GM12872 (cell line): ENCODE measurements around the gene CPN2.

Source experiments
- CTCF ChIP-seq: IDR thresholded peaks from 3 replicates; pipeline ENCODE4 v1.5.1; 2011; ENCODE audit warnings: low read depth, mild to moderate bottlenecking, low read length, moderate library complexity; ENCODE audit not compliant: insufficient read depth

The CPN2 gene

DNA sequence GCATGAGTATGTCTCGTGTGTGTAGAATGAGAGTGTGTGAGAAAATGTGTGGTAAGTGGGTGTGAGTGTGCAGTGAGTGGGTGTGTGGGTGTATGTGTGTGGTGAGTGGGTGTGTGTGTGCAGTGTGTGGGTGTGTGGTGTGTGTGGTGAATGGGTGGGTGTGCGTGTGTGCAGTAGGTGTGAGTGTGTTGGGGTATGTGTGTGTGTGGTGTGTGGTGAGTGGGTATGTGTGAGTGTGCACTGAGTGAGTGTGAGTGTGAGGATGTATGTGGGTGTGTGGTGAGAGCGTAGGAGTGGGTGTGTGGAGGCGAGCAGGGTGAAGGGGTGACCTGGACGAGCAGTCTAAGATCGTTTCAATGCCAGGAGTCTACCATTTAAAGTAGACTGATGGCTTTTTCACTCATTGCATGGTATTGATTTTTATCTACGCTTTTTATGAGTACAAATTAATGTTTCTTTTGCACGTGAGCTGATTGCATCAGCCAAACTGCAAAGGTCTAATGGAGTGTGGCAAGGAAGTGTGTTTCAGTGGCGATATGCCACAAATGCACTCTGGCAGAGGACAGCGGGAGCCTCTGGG lies 1.6 kb upstream of the CPN2 start:
- no peak for TF ChIP-seq CTCF

DNA sequence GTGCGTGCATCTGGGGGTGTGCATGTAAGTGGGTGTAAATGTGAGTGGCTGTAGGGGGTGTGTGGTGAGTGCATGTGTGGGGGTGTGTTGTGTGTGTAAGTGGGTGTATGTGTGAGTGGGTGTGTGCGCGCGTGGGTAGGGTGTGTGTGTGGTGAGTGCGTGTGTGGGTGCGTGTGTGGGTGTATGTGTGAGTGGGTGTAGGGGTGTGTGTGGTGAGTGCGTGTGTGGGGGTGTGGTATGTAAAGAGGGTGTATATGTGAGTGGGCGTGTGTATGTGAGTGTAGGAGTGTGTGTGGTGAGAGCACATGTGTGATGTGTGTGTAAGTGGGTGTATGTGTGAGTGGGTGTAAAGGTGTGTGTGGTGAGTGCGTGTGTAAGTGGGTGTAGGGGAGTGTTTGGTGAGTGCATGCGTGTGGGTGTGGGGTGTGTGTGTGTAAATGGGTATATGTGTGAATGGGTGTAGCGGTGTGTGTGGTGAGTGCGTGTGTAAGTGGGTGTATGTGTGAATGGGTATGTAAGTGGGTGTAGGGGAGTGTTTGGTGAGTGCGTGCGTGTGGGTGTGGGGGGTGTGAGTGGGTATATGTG lies 916 bp upstream of the CPN2 start:
- TF ChIP-seq CTCF, result no peak

DNA sequence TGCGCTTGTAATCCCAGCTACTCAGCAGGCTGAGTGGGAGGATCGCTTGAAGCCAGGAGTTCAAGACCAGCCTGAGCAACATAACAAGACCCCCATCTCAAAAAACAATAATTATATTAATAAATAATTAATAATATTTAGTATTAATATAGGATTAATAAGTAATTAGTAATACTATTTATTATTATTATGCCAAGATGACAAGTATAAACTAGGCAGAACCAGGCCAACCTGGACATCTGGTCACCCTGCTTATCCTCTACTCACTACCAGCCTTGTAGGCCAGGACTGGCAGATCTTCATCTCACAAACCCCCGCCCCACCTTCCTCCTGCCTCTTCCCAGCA lies 429 bp downstream of the CPN2 start:
- no peak for TF ChIP-seq CTCF

- TF ChIP-seq CTCF, result no peak
Observed at GRCh38 chr3:194348354-194348753, 2.8 kb downstream of the CPN2 start.

DNA sequence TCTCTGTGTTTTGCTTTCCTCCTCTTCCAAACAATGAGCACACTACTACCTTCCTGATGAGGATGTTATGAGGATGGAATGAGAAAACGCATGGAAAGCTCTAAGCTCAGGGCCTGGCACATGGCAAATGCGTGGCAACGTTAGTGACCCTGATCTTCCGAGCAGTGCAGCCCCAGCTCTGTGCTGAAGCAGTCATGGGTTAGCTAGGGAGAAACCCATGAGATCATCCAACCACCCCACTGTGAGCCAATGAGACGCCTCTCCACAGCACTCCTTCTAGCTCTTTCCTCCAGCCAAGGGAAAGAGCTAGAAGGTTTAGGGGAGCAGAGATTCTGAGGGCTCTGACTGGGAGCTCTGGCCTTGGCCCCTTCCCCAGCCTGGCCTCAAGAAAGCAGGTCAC lies 4.5 kb downstream of the CPN2 start:
- no peak for TF ChIP-seq CTCF

- no peak for TF ChIP-seq CTCF
Observed at GRCh38 chr3:194346035-194346434, 5.1 kb downstream of the CPN2 start.

GRCh38 chr3:194344012-194344411 lies 7.1 kb downstream of the CPN2 start:
- peak; percentile 95 for TF ChIP-seq CTCF
